AG09309 (cell line): ENCODE results near the gene KRT78.

Experiments
- DNase-seq: peaks from one replicate; pipeline ENCODE4 v3.0.0-alpha.2; 2010; ENCODE audit warnings: low read depth
- H3K4me3 ChIP-seq: 2 replicates; pipeline ENCODE4 v1.5.1; 2011; ENCODE audit warnings: mild to moderate bottlenecking, low read depth, low read length, moderate library complexity; ENCODE audit not compliant: control insufficient read depth
- TF ChIP-seq, protein P1 (sequence below): IDR thresholded peaks from 2 replicates; pipeline ENCODE4 v1.5.1; 2011; ENCODE audit warnings: mild to moderate bottlenecking, low read depth, low read length, inconsistent platforms; ENCODE audit not compliant: insufficient read depth, control insufficient read depth; ENCODE audit errors: missing control alignments

KRT78 gene

DNA sequence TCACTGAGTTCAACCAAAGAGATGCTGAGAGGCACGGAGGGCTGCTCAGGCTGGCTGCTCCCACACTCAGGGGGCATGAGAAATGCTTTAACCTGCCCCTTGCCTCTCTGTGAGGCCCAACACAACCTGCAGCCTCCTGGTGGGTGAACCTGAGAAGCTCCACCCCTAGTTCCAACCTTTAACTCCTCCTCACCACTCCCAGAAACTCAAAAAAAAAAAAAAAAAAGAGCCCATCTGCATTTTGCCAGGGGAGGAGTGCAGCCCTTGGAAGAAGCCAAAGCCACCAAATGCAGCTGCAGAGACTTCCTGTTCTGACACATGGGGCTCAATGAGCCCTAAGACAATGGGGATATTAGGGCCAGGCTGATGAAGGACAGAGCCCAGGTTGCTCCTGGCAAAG lies 43.8 kb downstream of the KRT78 start:
- TF ChIP-seq, protein P1, sequence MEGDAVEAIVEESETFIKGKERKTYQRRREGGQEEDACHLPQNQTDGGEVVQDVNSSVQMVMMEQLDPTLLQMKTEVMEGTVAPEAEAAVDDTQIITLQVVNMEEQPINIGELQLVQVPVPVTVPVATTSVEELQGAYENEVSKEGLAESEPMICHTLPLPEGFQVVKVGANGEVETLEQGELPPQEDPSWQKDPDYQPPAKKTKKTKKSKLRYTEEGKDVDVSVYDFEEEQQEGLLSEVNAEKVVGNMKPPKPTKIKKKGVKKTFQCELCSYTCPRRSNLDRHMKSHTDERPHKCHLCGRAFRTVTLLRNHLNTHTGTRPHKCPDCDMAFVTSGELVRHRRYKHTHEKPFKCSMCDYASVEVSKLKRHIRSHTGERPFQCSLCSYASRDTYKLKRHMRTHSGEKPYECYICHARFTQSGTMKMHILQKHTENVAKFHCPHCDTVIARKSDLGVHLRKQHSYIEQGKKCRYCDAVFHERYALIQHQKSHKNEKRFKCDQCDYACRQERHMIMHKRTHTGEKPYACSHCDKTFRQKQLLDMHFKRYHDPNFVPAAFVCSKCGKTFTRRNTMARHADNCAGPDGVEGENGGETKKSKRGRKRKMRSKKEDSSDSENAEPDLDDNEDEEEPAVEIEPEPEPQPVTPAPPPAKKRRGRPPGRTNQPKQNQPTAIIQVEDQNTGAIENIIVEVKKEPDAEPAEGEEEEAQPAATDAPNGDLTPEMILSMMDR = no peak
- no peak overlapping the region for H3K4me3 ChIP-seq
- DNase-seq = no peak

DNA sequence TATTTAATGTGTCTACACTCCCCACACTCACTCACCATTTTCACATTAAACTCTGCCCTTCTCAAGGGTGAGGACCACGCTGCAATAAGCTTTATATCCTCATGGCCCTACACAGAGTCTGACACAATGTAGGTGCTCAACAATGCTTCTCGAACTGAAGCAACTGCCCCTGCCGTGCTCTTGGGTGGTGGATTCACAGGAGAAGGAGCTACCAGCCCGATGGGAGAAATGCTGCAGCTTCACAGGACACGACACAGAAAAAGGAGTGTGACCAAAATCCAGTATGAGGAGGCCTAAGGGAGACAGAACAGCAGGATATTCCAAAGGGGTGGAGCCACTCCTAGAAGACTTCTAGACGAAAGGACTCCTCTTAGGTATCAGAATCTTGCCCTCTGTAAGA lies 46.4 kb downstream of the KRT78 start:
- DNase-seq = no peak
- no peak overlapping the region for H3K4me3 ChIP-seq
- TF ChIP-seq, protein P1 = no peak

DNA sequence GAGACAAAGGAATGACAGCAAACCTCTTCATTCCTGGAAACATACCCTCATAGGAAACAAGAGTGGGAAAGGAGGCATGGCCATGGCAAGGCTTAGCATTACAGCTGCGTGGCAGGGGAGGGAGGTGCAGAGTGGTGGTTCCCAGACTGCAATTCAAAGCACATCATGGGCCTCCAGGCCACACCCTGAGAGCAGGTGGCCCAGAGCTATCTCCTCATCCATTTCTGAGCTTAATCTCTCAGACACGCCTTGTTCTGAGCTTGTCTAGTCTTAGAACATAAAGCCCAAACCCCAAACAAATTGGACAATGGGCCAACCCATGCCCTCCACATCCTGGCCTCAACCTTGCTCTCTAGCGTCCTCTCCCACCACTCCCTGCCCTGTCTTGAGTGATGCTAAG lies 47.0 kb downstream of the KRT78 start:
- TF ChIP-seq, protein P1 = no peak

DNA sequence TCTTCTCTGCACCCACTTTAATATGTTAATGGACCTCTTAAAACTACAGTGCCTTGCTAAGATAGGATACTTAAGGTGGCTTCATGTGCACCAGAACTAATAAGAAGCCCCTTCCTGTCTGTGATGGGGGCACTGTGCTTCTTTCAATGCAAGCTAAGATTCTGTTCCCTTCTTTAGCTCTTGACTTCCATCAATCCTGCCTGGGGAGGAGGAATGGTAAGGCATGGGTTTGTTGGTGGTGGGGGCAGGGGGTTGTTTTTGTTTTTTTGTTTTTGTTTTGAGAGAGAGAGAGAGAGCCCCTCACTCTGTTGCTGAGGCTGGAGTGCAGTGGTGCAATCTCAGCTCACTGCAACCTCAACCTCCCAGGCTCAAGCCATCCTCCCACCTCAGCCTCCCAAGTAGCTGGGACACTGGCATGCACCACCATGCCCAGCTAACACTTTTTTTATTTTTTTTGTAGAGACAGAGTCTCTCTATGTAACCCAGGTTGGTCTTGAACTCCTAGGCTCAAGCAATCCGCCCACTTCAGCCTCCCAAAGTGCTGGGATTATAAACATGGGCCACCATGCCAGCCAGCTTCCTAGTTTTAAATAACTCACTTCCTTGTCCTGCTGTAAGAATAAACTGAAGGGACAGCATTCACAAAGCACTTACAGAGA lies 48.4 kb downstream of the KRT78 start:
- TF ChIP-seq, protein P1 = no peak
- DNase-seq = no peak
- H3K4me3 ChIP-seq = no peak overlapping the region

More for the DNA sequence above, 47.0 kb downstream of the KRT78 start:
- H3K4me3 ChIP-seq = no peak overlapping the region
- DNase-seq = no peak

DNA sequence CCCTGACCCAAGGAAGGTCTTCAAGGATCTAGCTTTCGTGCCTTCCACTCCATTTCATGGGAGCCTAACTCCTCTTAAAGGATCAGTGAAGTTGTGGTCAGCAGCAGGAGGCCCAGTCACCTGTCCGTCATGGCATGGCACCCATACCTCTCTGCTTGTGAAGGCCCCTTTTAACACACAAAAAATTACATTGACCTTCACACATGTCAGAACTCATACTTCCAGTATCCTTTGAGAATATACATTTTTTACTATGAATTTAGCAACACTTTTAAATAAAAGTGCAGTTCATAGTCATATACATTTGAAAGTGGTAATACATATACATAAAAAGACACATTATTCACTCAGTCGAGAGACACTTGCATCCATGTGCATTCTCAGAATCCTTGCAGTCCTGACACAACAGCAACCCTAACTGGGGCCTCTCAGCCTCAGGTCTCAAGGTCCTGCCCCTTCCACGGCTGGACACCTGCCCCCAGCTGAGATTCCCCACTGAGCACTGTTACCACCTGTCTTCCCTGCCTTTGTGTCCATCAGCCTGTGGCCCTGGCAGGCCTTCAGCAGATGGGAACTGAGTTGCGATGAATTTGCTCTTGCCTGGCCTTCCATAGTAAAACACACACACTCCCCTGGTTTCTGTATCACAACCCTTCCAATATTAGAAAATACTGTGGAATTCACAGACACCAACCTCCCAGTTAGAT lies 49.1 kb downstream of the KRT78 start:
- H3K4me3 ChIP-seq = no peak overlapping the region
- DNase-seq = no peak
- TF ChIP-seq, protein P1 = no peak

DNA sequence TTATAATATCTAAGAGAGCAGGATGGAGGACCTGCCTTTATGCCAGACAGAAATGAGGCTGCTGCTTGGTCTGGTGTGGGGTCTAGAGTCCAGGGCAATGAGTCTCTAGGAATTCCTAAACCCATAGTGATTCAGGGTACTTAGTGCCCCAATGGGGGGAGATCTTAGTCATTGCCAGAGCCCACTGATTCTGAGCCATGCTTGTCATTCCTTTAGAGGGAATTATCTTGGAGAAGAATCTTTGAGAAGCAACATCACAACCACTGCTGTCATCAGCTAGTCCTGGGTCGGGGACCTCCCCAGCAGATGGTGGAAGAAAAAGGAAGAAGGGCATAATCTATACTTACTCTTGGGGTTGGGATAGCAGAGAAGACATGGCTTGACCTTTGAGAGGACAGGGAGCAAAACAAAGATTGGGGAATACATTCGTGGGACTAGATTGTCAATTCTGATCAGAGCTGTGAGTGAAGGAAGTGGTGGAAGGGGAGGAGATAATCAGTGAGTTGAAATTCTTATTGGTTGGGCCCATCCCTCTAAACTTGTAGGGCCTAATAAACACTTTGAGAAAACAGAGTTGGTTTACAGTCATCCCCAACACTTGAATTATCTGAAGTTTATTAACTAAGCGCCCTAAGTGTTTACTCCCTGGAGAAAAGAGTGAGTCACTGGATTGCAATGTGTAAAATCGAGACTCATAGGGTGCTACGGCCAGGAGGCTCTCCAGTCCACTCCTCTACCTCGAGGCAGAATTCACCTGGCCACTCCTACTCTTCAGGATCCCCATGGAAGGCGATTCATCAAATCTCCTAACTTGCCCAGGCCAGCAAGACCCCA lies 49.9 kb downstream of the KRT78 start:
- DNase-seq = no peak
- H3K4me3 ChIP-seq = no peak overlapping the region
- TF ChIP-seq, protein P1 = no peak
